ENCODE results near the gene NOL4L.

The NOL4L gene

DNA sequence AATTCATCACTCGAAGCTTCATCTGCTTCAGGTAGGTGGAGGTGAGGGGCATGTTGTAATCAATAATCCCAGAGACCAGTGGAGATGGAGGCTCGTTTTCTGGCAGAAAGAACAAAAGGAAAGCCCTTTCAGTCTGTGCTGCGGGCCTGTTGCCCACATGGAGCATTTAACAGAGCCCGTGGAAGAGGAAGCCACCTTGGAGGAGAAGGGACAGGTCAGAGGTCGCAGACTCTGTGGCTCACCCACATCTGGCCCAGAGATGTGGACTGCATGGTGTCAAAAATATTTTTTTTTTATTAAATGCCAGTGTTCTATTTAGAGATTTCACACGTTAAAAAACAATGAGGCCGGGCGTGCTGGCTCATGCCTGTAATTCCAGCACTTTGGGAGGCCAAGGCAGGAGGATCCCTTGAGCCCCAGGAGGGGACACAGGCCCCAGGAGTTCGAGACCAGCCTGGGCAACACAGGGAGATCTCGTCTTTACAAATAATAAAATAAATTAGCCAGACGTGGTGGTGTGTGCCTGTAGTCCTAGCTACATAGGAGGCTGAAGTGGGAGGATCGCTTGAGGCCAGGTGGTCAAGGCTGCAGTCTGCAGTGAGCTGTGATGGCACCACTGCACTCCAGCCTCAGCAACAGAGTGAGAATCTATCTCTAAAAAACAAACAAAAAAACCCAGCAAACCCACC is 73.6 kb downstream of the NOL4L start:
- no peaks in the 10 kb centered on the region for H3K27me3 ChIP-seq (ENCODE audit: low read length)
- H3K36me3 ChIP-seq (ENCODE audit: low read length): no peaks in the 10 kb centered on the region
- H4K20me1 ChIP-seq (ENCODE audit: low read depth, low read length): no peaks in the 10 kb centered on the region
- H3K9ac ChIP-seq (ENCODE audit: low read length): no peak overlapping the region
- H3K27ac ChIP-seq (ENCODE audit: low read depth, low read length): no peak overlapping the region
- no peaks in the 10 kb centered on the region for H3K9me3 ChIP-seq (ENCODE audit: insufficient read depth, low read length)
- no peak for TF ChIP-seq EZH2phosphoT487 (conservative IDR thresholded peaks at IDR 0.05; ENCODE audit: low read length)
- TF ChIP-seq, protein P1, sequence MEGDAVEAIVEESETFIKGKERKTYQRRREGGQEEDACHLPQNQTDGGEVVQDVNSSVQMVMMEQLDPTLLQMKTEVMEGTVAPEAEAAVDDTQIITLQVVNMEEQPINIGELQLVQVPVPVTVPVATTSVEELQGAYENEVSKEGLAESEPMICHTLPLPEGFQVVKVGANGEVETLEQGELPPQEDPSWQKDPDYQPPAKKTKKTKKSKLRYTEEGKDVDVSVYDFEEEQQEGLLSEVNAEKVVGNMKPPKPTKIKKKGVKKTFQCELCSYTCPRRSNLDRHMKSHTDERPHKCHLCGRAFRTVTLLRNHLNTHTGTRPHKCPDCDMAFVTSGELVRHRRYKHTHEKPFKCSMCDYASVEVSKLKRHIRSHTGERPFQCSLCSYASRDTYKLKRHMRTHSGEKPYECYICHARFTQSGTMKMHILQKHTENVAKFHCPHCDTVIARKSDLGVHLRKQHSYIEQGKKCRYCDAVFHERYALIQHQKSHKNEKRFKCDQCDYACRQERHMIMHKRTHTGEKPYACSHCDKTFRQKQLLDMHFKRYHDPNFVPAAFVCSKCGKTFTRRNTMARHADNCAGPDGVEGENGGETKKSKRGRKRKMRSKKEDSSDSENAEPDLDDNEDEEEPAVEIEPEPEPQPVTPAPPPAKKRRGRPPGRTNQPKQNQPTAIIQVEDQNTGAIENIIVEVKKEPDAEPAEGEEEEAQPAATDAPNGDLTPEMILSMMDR (IDR thresholded peaks at IDR 0.05; ENCODE audit: insufficient read depth, low read length, poor library complexity, severe bottlenecking): no peak
- no peak overlapping the region for H3K4me3 ChIP-seq (ENCODE audit: insufficient read depth, low read length, poor library complexity, severe bottlenecking)
- no peaks in the 10 kb centered on the region for H3K9me2 ChIP-seq (replicated peaks; ENCODE audit: insufficient read depth, low read length)
- no peaks in the 10 kb centered on the region for H3F3A ChIP-seq (ENCODE audit: insufficient read depth)
- no peak overlapping the region for H3K4me2 ChIP-seq (ENCODE audit: low read depth, low read length, poor library complexity, severe bottlenecking)
- H2AFZ ChIP-seq (ENCODE audit: low read depth, low read length, severe bottlenecking): no peak overlapping the region
- H3K79me2 ChIP-seq (ENCODE audit: insufficient read depth, low read length): no peaks in the 10 kb centered on the region

- Histone ChIP-seq H3K36me3 (ENCODE audit: low read length) (no peaks in the 10 kb centered on the region), H3K27me3 (ENCODE audit: low read length) (no peaks in the 10 kb centered on the region), H4K20me1 (ENCODE audit: low read depth, low read length) (no peaks in the 10 kb centered on the region), H3K79me2 (ENCODE audit: insufficient read depth, low read length) (no peaks in the 10 kb centered on the region), H3K4me3 (ENCODE audit: insufficient read depth, low read length, poor library complexity, severe bottlenecking) (no peak overlapping the region), H3K27ac (ENCODE audit: low read depth, low read length) (no peak overlapping the region), H3K9me2 (replicated peaks; ENCODE audit: insufficient read depth, low read length) (no peaks in the 10 kb centered on the region), H3F3A (ENCODE audit: insufficient read depth) (no peaks in the 10 kb centered on the region), H3K4me2 (ENCODE audit: low read depth, low read length, poor library complexity, severe bottlenecking) (no peak overlapping the region), H3K9ac (ENCODE audit: low read length) (no peak overlapping the region), H2AFZ (ENCODE audit: low read depth, low read length, severe bottlenecking) (no peak overlapping the region), H3K9me3 (ENCODE audit: insufficient read depth, low read length) (no peaks in the 10 kb centered on the region)
- TF ChIP-seq, protein P1 (IDR thresholded peaks at IDR 0.05; ENCODE audit: insufficient read depth, low read length, poor library complexity, severe bottlenecking): no peak
- TF ChIP-seq EZH2phosphoT487 (conservative IDR thresholded peaks at IDR 0.05; ENCODE audit: low read length): no peak
These were observed 74.4 kb downstream of the NOL4L start for GRCh38 chr20:32510601-32511357.

DNA sequence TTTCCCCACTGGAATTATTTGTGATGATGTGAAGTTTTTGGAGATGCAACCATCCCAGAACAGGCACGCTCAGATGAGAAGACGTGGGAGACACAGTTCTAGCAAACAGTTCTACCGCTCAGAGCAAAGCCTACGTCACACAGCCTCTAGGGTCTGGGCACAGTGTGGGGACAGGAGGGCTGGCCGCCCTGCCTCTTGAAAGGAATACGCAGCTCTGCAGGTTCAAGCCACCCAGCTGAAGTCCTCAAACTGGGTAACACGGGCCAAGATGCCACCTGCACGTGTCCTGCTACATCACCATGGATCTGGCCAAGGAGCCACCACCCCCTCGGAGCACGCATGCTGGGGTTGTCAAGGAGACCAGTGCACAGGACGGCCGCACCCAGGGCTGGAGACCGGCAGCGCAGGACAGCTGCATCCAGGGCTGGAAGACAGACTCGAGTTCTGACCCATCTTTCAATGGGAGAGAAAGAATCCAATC is 75.0 kb downstream of the NOL4L start:
- Histone ChIP-seq H3K79me2 (ENCODE audit: insufficient read depth, low read length) (no peaks in the 10 kb centered on the region), H3K27me3 (ENCODE audit: low read length) (no peaks in the 10 kb centered on the region), H3K27ac (ENCODE audit: low read depth, low read length) (no peak overlapping the region), H3K4me2 (ENCODE audit: low read depth, low read length, poor library complexity, severe bottlenecking) (no peak overlapping the region), H3K36me3 (ENCODE audit: low read length) (no peaks in the 10 kb centered on the region), H3K4me3 (ENCODE audit: insufficient read depth, low read length, poor library complexity, severe bottlenecking) (no peak overlapping the region), H3K9ac (ENCODE audit: low read length) (no peak overlapping the region), H3K9me2 (replicated peaks; ENCODE audit: insufficient read depth, low read length) (no peaks in the 10 kb centered on the region), H2AFZ (ENCODE audit: low read depth, low read length, severe bottlenecking) (no peak overlapping the region), H4K20me1 (ENCODE audit: low read depth, low read length) (no peaks in the 10 kb centered on the region), H3F3A (ENCODE audit: insufficient read depth) (no peaks in the 10 kb centered on the region), H3K9me3 (ENCODE audit: insufficient read depth, low read length) (no peaks in the 10 kb centered on the region)
- TF ChIP-seq, protein P1 (IDR thresholded peaks at IDR 0.05; ENCODE audit: insufficient read depth, low read length, poor library complexity, severe bottlenecking): no peak
- no peak for TF ChIP-seq EZH2phosphoT487 (conservative IDR thresholded peaks at IDR 0.05; ENCODE audit: low read length)
